Mesodermal cell (in vitro differentiated cells): ENCODE results near the gene TMEM129.

ENCODE experiments used
- H3K27ac ChIP-seq: 2 replicates; pipeline ENCODE4 v1.7.0; 2013; ENCODE audit warnings: mild to moderate bottlenecking, low read depth, low read length, moderate library complexity; ENCODE audit not compliant: severe bottlenecking
- H3K36me3 ChIP-seq: 2 replicates; pipeline ENCODE4 v1.7.1; 2013; ENCODE audit warnings: mild to moderate bottlenecking, low read length, moderate library complexity; ENCODE audit not compliant: control insufficient read depth, insufficient read depth
- H3K4me1 ChIP-seq: one replicate; pipeline ENCODE4 v1.7.1; 2013; ENCODE audit warnings: mild to moderate bottlenecking, low read length; ENCODE audit not compliant: insufficient read depth, control insufficient read depth, poor library complexity, severe bottlenecking
- H3K4me3 ChIP-seq: 2 replicates; pipeline ENCODE4 v1.7.0; 2013; ENCODE audit warnings: low read length, control low read depth, mild to moderate bottlenecking; ENCODE audit not compliant: insufficient read depth, poor library complexity, severe bottlenecking; ENCODE audit errors: extremely low read depth
- H3K9me3 ChIP-seq: 2 replicates; pipeline ENCODE4 v1.7.1; 2013; ENCODE audit warnings: mild to moderate bottlenecking, low read length, moderate library complexity; ENCODE audit not compliant: control insufficient read depth
- WGBS, 2 experiments: methylation state at CpG; one replicate each; pipeline ENCODE4 v1.1.5; 2013; ENCODE audit warnings: missing lambda C conversion rate in 2 of 2; ENCODE audit not compliant: insufficient coverage in 2 of 2; 5-methylcytosine and 5-hydroxymethylcytosine counted together

Gene TMEM129

DNA sequence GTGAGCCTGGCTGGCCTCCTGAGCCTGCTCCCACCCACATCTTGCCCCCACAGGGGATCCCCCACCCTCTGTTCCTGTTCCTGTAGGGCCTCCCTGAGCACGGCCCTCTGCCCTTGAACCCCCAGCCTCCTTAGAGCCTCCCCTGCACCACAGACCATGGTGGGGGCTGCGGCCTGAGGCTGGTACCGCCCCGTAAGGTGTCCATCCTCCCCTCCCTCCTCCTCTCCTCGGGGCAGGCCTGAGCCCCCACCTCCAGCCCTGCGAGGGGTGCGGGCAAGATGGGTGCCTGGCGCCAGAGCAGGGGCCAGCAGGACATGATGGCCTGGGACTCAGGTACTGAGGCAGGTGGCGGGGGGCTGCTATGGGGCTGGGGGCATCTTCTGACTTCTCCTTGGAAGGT lies 43.5 kb upstream of the TMEM129 start:
- no peaks in the 10 kb centered on the region for H3K9me3 ChIP-seq
- H3K27ac ChIP-seq: no peak overlapping the region
- no peak overlapping the region for H3K4me3 ChIP-seq
- 93 to 100% methylated on average over 3 to 8 of the region's 9 CpGs for WGBS, 2 experiments
- H3K4me1 ChIP-seq: peaks cover 8% of the 10 kb centered on the region
- H3K36me3 ChIP-seq: no peaks in the 10 kb centered on the region

DNA sequence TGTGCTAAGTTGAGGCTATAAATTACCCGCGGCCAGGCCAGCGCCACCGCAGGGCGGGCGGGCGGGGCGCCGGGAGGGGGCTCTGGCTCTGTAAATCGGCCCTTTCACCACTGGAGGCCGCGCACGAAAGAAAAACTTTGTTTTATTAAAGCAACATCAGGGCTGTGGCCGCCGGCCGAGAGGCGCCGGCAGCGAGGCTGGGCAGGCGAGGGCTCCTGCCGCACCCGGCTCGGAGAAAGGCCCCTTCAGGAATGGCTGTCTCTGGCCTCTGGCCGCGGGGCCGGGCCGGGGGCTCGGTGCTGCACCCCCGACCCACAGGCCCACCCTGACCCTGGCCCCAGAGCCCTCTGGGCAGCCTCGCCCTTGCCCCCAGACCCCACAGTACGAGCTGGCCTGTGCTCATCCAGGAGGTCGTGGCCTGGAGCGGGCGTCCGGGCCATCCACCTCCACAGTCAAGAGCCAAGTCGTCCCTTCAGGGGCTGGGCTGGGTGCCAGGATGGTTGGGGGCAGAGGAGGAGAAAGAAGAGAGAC lies 42.5 kb upstream of the TMEM129 start:
- Histone ChIP-seq H3K4me1 (peaks cover 8% of the 10 kb centered on the region), H3K27ac (no peak overlapping the region), H3K4me3 (no peak overlapping the region), H3K9me3 (no peaks in the 10 kb centered on the region), H3K36me3 (no peaks in the 10 kb centered on the region)
- 56 to 67% methylated on average over 32 to 36 of the region's 36 CpGs for WGBS, 2 experiments

- peaks cover 8% of the 10 kb centered on the region for H3K4me1 ChIP-seq
- no peaks in the 10 kb centered on the region for H3K36me3 ChIP-seq
- H3K27ac ChIP-seq: no peak overlapping the region
- H3K4me3 ChIP-seq: no peak overlapping the region
- H3K9me3 ChIP-seq: no peaks in the 10 kb centered on the region
- 65 to 69% methylated on average over 22 to 31 of the region's 31 CpGs for WGBS, 2 experiments
These were observed 42.0 kb upstream of the TMEM129 start for GRCh38 chr4:1763070-1763549.

- WGBS, 2 experiments: 89 to 92% methylated on average over 11 to 19 of the region's 20 CpGs
- H3K36me3 ChIP-seq: no peaks in the 10 kb centered on the region
- H3K4me1 ChIP-seq: peaks cover 8% of the 10 kb centered on the region
- no peak overlapping the region for H3K27ac ChIP-seq
- H3K4me3 ChIP-seq: no peak overlapping the region
- H3K9me3 ChIP-seq: no peaks in the 10 kb centered on the region
These were observed 41.3 kb upstream of the TMEM129 start for GRCh38 chr4:1762264-1763010.

GRCh38 chr4:1761130-1761689 lies 40.1 kb upstream of the TMEM129 start:
- Histone ChIP-seq H3K36me3 (no peaks in the 10 kb centered on the region), H3K27ac (no peak overlapping the region), H3K4me1 (peaks cover 2% of the 10 kb centered on the region), H3K4me3 (no peak overlapping the region), H3K9me3 (no peaks in the 10 kb centered on the region)
- 78 to 79% methylated on average over 4 to 12 of the region's 32 CpGs for WGBS, 2 experiments

- no peaks in the 10 kb centered on the region for H3K4me1 ChIP-seq
- H3K36me3 ChIP-seq: no peaks in the 10 kb centered on the region
- H3K4me3 ChIP-seq: no peak overlapping the region
- WGBS, 2 experiments: 70 to 73% methylated on average over 11 to 17 of the region's 25 CpGs
- H3K9me3 ChIP-seq: no peaks in the 10 kb centered on the region
- no peak overlapping the region for H3K27ac ChIP-seq
These were observed 39.5 kb upstream of the TMEM129 start for GRCh38 chr4:1760521-1761071.

- Histone ChIP-seq H3K27ac (no peak overlapping the region), H3K4me3 (no peak overlapping the region), H3K36me3 (no peaks in the 10 kb centered on the region), H3K4me1 (no peaks in the 10 kb centered on the region), H3K9me3 (no peaks in the 10 kb centered on the region)
- WGBS, 2 experiments: 82 to 90% methylated on average over 8 to 12 of the region's 13 CpGs
These were observed 38.7 kb upstream of the TMEM129 start for GRCh38 chr4:1759818-1760223.

DNA sequence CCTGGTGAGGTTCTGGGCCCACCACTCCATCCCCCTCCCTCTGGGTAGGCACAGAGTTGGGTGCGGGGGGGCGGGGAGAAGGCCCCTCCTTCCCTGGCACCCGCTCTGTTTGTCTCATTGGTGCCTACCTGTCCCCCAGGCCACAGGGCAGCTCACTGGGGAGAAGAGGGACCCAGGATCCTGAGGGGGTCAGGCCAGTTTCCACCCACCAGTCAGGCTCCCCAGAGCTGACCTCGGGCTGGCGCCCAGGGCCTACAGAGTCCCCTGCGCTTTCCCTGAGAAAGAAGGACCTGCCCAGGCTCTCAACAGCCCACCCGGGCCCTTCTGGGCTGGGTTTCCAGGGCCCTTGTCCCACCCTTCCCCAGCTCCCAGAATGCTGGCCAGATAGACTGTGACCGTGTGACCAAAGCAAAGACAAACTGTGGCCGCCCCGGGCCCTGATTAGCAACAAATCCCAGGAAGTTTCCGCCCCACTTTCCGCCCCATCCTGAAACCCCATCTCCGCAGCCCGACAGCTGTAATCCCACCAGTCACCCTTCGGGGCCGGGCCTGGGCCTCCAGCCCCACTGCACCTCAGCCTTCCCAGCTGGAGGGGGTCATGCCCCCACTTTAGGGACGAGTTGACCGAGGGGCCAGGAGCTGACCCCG lies 38.2 kb upstream of the TMEM129 start:
- 83 to 84% methylated on average over 16 of the region's 19 CpGs for WGBS, 2 experiments
- Histone ChIP-seq H3K4me3 (no peak overlapping the region), H3K36me3 (no peaks in the 10 kb centered on the region), H3K4me1 (no peaks in the 10 kb centered on the region), H3K9me3 (no peaks in the 10 kb centered on the region), H3K27ac (no peak overlapping the region)

DNA sequence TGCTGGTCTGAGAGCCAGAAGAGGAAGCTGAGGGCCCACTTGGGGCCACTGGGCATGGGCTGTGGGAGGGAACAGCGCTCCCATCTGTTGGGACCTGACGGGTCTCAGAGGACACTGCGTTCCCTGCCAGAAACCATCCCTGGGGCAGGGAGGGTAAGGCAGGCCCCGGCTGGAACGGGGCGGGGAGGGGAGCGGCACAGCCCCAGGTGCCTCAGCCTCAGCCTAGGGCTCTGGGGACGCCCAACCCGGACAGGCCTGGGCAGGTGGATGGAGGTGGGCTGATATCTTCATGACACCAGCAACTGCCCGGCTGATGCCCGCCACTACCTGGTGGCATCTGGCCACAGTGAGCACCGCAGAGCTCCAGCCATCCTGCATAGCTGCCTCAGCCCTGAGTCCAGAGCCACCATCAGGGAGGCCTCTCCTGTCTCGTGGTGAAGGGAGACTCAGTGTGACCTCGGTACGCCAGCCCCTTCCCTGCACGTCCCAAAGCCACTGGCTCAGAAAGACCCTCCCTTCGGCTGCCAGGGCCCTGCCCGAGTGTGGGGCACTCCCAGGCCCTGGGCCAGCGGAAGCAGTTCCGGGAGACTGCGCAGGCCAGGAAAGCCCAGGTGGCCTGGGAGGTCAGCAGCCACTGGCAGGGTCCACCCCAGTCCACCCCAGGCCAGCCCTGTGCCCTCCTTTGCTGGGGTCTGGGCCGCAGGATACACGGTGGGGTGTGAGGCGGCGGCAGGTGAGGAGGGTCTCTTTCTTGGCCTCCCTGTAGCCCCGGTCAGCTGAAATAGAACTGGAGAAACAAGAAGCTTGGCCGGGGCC lies 37.4 kb upstream of the TMEM129 start:
- Histone ChIP-seq H3K9me3 (no peaks in the 10 kb centered on the region), H3K27ac (no peak overlapping the region), H3K36me3 (no peaks in the 10 kb centered on the region), H3K4me3 (no peak overlapping the region), H3K4me1 (no peaks in the 10 kb centered on the region)
- WGBS, 2 experiments: 93% methylated on average over 24 to 26 of the region's 27 CpGs

DNA sequence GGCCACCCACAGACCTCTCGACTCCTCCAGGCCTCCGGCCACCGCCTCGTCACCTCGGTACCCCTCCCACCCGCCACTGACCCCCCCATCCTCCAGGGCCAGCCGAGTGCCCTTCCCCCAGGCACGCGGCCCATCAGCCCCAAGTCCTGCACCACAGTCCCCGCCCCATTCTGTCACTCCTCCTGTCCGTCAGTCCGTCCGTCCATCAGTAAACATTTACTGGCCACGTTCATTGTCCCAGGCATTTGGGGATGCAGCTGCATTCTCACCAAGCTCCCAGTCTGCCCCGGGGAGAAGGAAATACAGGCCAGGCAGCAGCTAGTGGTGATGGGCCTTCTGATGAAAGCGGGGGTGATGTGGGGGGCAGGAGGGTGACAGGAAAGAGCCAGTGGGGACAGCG lies 36.7 kb upstream of the TMEM129 start:
- no peaks in the 10 kb centered on the region for H3K4me1 ChIP-seq
- H3K4me3 ChIP-seq: no peak overlapping the region
- WGBS, 2 experiments: 81 to 88% methylated on average over 8 to 16 of the region's 17 CpGs
- no peak overlapping the region for H3K27ac ChIP-seq
- H3K36me3 ChIP-seq: no peaks in the 10 kb centered on the region
- no peaks in the 10 kb centered on the region for H3K9me3 ChIP-seq
